ENCODE measurements around the gene GPHB5.
"Not testable (repeated sequence)": the region's sequence is repeated elsewhere in the genome, so short reads cannot be mapped to it uniquely, and the experiment has no call there.

The GPHB5 gene

GRCh38 chr14:63304429-63304828 lies 14.3 kb downstream of the GPHB5 start:
- ATAC-seq: not testable (repeated sequence)

GRCh38 chr14:63301891-63302534 lies 16.7 kb downstream of the GPHB5 start:
- no peak for ATAC-seq
- TF ChIP-seq RARB (CRISPR knock-in tag; IDR thresholded peaks at IDR 0.05): no peak
- TF ChIP-seq ZNF8 (CRISPR knock-in tag; IDR thresholded peaks at IDR 0.05): no peak
- no peak for TF ChIP-seq TSHZ2 (CRISPR knock-in tag; IDR thresholded peaks at IDR 0.05)
- no peak for TF ChIP-seq GLIS3 (CRISPR knock-in tag; IDR thresholded peaks at IDR 0.05)
- no peak for TF ChIP-seq OSR1 (CRISPR knock-in tag; IDR thresholded peaks at IDR 0.05)
- no peak for TF ChIP-seq ZNF70 (CRISPR knock-in tag; IDR thresholded peaks at IDR 0.05)
- TF ChIP-seq ARNTL (CRISPR knock-in tag; IDR thresholded peaks at IDR 0.05; ENCODE audit: borderline replicate concordance, low read depth): no peak
- no peak for TF ChIP-seq SNAI2 (CRISPR knock-in tag; IDR thresholded peaks at IDR 0.05)
- TF ChIP-seq TCF4 (CRISPR knock-in tag; IDR thresholded peaks at IDR 0.05; ENCODE audit: borderline replicate concordance): no peak
- TF ChIP-seq ZFP30 (CRISPR knock-in tag; IDR thresholded peaks at IDR 0.05): no peak
- TF ChIP-seq PATZ1 (CRISPR knock-in tag; IDR thresholded peaks at IDR 0.05; ENCODE audit: borderline replicate concordance): no peak
- TF ChIP-seq POU6F1 (CRISPR knock-in tag; IDR thresholded peaks at IDR 0.05; ENCODE audit: borderline replicate concordance, low read depth): no peak
- no peak for TF ChIP-seq PPARA (CRISPR knock-in tag; IDR thresholded peaks at IDR 0.05; ENCODE audit: borderline replicate concordance)
- TF ChIP-seq CREB5 (CRISPR knock-in tag; IDR thresholded peaks at IDR 0.05; ENCODE audit: low read depth): no peak
- no peak for TF ChIP-seq ZNF565 (CRISPR knock-in tag; conservative IDR thresholded peaks at IDR 0.05; ENCODE audit: low read depth)
- TF ChIP-seq TOX (CRISPR knock-in tag; IDR thresholded peaks at IDR 0.05; ENCODE audit: borderline replicate concordance): no peak

- TF ChIP-seq SNAI2 (CRISPR knock-in tag; IDR thresholded peaks at IDR 0.05) (no peak), BACH2 (CRISPR knock-in tag; IDR thresholded peaks at IDR 0.05; ENCODE audit: borderline replicate concordance) (no peak), ZNF8 (CRISPR knock-in tag; IDR thresholded peaks at IDR 0.05) (no peak), ARNTL (CRISPR knock-in tag; IDR thresholded peaks at IDR 0.05; ENCODE audit: borderline replicate concordance, low read depth) (no peak), ZC3H10 (CRISPR knock-in tag; IDR thresholded peaks at IDR 0.05) (no peak), ESRRG (CRISPR knock-in tag; IDR thresholded peaks at IDR 0.05) (no peak), PATZ1 (CRISPR knock-in tag; IDR thresholded peaks at IDR 0.05; ENCODE audit: borderline replicate concordance) (no peak), ZFP3 (CRISPR knock-in tag; IDR thresholded peaks at IDR 0.05) (no peak), CSDC2 (CRISPR knock-in tag; IDR thresholded peaks at IDR 0.05) (no peak), RARB (CRISPR knock-in tag; IDR thresholded peaks at IDR 0.05) (no peak), CREB5 (CRISPR knock-in tag; IDR thresholded peaks at IDR 0.05; ENCODE audit: low read depth) (no peak)
- ATAC-seq: no peak
These were observed 17.9 kb downstream of the GPHB5 start for GRCh38 chr14:63300854-63301253.

All from SK-N-SH treated with all-trans-retinoic acid at 6 μM for 48 hours (cell line).